ENCODE data around the gene VWF. TPM values are rescaled to one million over a fixed set of nuclear protein-coding genes. Genes with fewer than 3 reads are reported as not detected.
"Not testable (repeated sequence)": the region's sequence is repeated elsewhere in the genome, so short reads cannot be mapped to it uniquely, and the experiment has no call there.

The VWF gene
- polyA plus RNA-seq, 4 donors = 10.1 to 16.9 (median 13.2) TPM

DNA sequence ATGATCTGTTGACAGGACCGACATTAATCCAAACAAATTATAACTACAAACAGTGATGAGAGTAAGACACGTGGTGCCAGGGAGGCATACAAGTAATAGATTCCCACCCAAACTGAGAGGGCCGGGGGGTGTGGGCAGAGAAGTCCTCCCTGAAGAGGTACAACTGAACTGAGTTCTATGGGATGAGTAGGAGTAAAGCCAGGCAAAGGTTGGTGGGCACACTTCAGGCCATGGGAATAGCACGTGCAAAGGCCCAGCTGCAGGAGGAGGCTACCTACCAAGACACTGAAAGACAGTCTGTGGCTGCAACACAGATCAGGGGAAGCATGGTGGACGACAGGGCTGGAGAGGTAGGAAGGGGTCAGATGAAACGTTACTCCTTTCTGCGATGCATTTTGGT, 22.0 kb upstream of the VWF start:
- DNase-seq (ENCODE audit: low read depth in 4 of 4, low spot score in 3 of 4) = no peak

DNA sequence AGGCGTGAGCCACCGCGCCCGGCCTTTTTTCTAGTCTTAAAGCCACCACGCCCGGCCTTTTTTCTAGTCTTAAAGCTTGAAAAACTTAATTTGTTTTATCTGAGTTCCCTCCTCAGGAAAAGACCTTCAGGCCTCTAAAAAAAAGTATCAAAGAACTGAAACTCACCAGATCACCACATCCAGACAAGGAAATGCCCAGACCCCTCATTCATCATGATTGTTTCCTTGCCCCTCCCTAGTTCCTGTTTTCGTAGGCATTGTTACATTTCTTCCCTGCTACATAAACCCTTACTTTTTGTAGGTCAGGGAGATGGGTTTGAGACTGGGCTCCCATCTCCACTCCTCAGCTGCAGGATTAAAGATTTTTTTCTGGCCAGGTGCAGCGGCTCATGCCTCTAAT, 21.1 kb upstream of the VWF start:
- DNase-seq (ENCODE audit: low read depth in 4 of 4, low spot score in 3 of 4) = no peak

- no peak for DNase-seq (ENCODE audit: low read depth in 4 of 4, low spot score in 3 of 4)
Measured at GRCh38 chr12:6143303-6143675, 18.8 kb upstream of the VWF start.

GRCh38 chr12:6142368-6143302, 18.2 kb upstream of the VWF start:
- not testable (repeated sequence) for DNase-seq (ENCODE audit: low read depth in 4 of 4, low spot score in 3 of 4)

- not testable (repeated sequence) for DNase-seq (ENCODE audit: low read depth in 4 of 4, low spot score in 3 of 4)
Measured at GRCh38 chr12:6141731-6142367, 17.4 kb upstream of the VWF start.

GRCh38 chr12:6140651-6141447, 16.4 kb upstream of the VWF start:
- no peak for DNase-seq (ENCODE audit: low read depth in 4 of 4, low spot score in 3 of 4)

GRCh38 chr12:6135071-6135470, 10.6 kb upstream of the VWF start:
- DNase-seq (ENCODE audit: low read depth in 4 of 4, low spot score in 3 of 4) = no peak

DNA sequence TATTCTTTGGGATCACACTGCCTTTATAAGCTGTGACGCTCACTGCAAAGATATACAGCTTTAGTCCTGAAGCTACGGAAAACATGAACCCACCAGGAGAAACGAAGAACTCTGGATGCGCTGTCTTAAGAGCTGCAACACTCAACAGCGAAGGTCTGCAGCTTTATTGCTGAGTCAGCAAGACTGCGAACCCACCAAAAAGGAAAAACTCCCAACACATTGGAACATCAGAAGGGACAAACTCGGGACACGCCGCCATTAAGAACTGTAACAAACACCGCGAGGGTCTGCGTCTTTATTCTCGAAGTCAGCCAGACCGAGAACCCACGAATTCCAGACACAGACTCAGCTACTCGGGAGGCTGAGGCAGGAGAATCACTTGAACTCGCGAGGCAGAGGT, 9.2 kb upstream of the VWF start:
- DNase-seq (ENCODE audit: low read depth in 4 of 4, low spot score in 3 of 4) = no peak

- DNase-seq (ENCODE audit: low read depth in 4 of 4, low spot score in 3 of 4) = no peak
Measured at GRCh38 chr12:6132496-6132895, 8.0 kb upstream of the VWF start.

- no peak for DNase-seq (ENCODE audit: low read depth in 4 of 4, low spot score in 3 of 4)
Measured at GRCh38 chr12:6125310-6125608, 789 bp upstream of the VWF start.

DNA sequence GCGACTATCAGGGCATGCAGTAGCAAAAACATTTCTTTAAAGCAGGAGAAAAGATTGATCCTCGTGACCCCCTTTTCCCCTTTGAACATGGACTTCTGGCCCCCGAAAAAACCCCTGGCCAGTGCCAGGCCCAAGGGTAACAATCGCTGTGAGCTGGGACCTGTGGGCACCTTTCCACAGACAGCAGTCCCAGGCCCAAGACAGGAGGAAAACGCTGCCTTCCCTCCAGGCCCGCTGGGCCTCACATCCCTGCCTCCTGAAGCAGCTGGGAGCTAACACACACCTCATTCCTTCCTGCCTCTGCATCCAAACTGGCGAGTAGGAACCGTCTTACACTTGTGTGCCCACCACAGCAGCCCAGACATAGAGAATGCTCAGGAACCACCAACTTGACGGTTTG, 1.2 kb downstream of the VWF start:
- no peak for DNase-seq (ENCODE audit: low read depth in 4 of 4, low spot score in 3 of 4)

GRCh38 chr12:6122201-6122600, 2.3 kb downstream of the VWF start:
- DNase-seq (ENCODE audit: low read depth in 4 of 4, low spot score in 3 of 4) = no peak

DNA sequence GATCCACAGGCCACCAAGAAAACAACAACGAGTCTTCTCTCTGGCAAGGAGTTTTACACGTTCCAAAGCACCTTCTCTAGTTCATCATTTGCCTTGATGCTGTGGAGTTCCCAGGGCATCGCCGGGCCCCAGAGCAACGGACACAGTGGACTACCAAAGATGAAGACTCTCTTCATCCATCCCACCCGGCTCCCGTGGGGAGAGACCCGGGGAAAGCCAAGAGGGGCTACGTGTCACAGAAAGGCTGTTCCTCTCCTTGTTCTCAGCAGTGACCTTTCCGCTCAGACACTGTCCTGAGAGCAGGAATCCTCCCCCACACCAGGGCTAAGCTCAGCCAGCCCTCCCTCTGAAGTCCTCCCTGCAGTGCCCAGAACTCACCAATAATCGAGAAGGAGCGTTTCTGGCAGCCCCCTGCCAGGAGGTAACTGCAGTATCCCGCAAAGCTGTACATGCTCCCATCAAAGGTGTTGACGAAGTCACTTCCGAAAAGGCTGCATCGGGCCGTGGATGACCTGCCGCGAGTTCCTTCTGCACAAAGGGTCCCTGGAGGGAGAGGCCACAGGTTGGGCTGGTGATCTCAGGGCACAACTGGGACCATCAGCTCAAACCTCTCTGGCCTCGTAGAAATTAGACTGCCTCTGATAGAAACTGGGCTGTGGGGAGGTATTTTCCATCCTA, 3.5 kb downstream of the VWF start:
- no peak for DNase-seq (ENCODE audit: low read depth in 4 of 4, low spot score in 3 of 4)

DNA sequence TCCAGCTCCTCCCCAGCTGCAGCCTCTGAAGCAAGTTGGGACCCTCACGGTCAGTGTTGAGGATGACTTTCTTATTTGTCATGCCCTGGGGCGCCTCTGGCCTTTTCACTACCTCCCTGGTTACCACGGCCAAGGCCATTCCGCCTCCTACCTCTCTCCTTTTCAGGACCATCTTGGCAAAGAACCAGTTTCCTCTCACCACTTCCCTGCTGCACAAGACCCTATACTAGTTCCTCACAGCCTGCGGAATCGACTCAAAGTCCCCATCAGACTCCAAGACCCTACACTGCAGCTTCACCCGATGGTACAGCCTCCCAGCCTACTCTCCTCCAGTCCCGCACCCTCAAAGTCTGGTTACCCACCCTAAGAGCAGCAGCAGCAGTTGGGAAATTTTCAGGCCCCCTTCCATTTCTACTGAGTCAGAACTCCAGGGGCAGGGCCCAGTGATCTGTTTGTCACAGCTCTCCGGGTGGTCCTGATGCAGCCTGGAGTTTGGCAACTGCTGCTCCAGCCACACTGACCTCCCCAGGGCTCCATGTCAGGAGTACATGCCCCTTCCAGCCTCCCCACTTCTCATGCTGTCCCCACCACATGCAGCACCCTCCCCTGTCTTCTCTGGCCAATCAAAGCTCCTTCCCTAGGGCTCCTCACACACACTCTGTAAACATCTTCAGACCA, 5.4 kb downstream of the VWF start:
- no peak for DNase-seq (ENCODE audit: low read depth in 4 of 4, low spot score in 3 of 4)

DNA sequence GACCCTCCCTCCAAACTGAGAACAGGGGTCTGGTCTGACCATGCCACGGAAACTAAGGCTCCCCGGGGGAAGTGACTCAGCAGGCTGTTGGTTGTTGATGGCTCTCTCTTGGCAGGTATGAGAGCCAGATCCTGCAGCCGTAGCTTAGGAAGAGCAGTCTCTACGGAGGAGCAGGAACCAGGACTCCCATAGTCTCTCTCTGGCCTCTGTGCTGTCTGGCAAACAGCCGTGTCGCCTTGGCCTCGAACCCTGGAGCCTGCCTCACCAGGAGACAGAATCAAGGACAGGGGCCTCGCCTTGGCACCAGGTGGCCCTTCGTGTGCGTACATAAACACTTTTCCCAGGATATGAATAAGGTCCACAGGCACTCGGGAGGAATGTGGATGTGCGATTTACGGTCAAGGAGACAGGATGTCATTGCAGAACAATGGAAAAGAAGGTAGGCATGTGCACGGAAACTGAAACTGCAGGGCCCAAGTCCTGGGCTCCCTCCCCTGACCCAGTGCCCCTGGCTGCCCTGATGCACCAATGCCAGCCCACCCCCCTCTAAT, 7.9 kb downstream of the VWF start:
- DNase-seq (ENCODE audit: low read depth in 4 of 4, low spot score in 3 of 4) = no peak

GRCh38 chr12:6115389-6115788, 9.1 kb downstream of the VWF start:
- DNase-seq (ENCODE audit: low read depth in 4 of 4, low spot score in 3 of 4) = no peak

DNA sequence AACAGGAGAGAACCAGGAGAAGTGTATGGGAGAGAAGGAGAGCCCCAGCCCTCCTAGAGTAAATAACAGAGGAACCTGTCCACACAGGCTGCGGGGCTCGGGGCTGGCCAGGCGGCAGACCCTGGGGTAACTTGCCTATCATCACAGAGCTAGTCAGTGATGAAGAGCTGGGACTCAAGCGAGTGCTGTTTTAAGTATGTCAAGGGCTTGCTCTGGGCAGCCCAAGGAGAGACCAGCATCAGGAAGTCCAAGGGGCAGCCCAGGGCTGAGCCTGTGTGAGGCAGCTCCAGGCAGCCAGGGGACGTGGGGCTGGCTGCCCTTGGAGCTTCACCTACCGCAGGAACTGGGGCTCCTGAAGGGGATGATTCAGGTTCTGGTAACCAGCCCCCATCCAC, 10.0 kb downstream of the VWF start:
- no peak for DNase-seq (ENCODE audit: low read depth in 4 of 4, low spot score in 3 of 4)

- DNase-seq (ENCODE audit: low read depth in 4 of 4, low spot score in 3 of 4) = no peak
Measured at GRCh38 chr12:6113691-6114475, 10.6 kb downstream of the VWF start.

- DNase-seq (ENCODE audit: low read depth in 4 of 4, low spot score in 3 of 4) = no peak
Measured at GRCh38 chr12:6112004-6112403, 12.5 kb downstream of the VWF start.
